HUES6 (cell line): ENCODE measurements around the gene FOXP2.

Experiments
- H3K27ac ChIP-seq: 2 replicates; pipeline ENCODE4 v1.7.0; 2013; ENCODE audit warnings: low read depth, mild to moderate bottlenecking, low read length, inconsistent platforms
- H3K27me3 ChIP-seq: 2 replicates; pipeline ENCODE4 v1.6.1; 2013; ENCODE audit warnings: low read length; ENCODE audit not compliant: control insufficient read depth, insufficient read depth
- H3K36me3 ChIP-seq: 2 replicates; pipeline ENCODE4 v1.6.1; 2013; ENCODE audit warnings: low read length; ENCODE audit not compliant: control insufficient read depth, insufficient read depth
- H3K4me1 ChIP-seq: 2 replicates; pipeline ENCODE4 v1.6.1; 2013; ENCODE audit warnings: low read length; ENCODE audit not compliant: control insufficient read depth, insufficient read depth
- H3K4me3 ChIP-seq: 2 replicates; pipeline ENCODE4 v1.5.1; 2013; ENCODE audit warnings: low read depth, low read length
- H3K9ac ChIP-seq: one replicate; pipeline ENCODE4 v1.6.1; 2013; ENCODE audit warnings: mild to moderate bottlenecking, low read length
- H3K9me3 ChIP-seq: 2 replicates; pipeline ENCODE4 v1.6.1; 2013; ENCODE audit warnings: low read depth, low read length; ENCODE audit not compliant: control insufficient read depth, insufficient read depth

Gene FOXP2

DNA sequence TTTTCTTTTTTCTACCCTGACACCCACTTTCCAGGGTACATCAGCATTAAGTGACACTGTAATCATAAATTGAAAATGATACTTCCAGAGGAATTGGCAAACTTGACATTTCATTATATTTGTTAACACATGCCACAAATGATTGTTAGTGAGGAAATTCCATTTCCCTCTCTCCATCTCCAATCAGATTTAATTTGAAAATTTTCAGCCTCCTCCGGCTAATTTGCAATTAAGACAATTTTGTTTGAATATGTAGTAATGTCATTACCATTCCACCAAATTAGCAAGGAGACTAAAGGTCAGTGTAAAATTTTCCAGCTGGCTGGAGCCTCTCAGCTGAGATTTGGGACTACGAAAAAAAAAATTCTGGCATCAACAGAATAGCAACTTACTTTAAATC is 242.7 kb downstream of the FOXP2 start:
- Histone ChIP-seq H3K9ac (no peak overlapping the region), H3K4me3 (no peak overlapping the region), H3K4me1 (peaks cover 48% of the 10 kb centered on the region), H3K27ac (no peak overlapping the region), H3K9me3 (no peaks in the 10 kb centered on the region), H3K27me3 (no peaks in the 10 kb centered on the region), H3K36me3 (no peaks in the 10 kb centered on the region)

DNA sequence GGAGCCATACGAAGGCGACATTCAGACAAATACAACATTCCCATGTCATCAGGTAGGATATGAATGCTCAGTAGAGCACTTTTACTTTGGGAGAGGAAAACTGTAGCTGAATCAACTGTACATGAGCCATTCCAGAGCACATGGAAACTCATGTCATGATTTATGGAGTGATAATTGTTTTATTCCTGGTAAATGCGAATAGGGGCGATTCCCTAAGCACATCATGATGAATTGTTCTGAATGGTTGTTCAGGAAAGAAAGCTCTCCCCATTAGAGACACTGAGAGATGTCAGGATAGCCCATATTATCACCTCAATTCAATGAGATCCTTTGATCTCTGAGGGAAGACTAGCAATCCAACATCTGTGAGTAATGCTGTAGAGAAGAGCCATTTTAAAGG is 243.6 kb downstream of the FOXP2 start:
- peaks cover 48% of the 10 kb centered on the region for H3K4me1 ChIP-seq
- no peak overlapping the region for H3K9ac ChIP-seq
- no peaks in the 10 kb centered on the region for H3K36me3 ChIP-seq
- no peak overlapping the region for H3K27ac ChIP-seq
- no peaks in the 10 kb centered on the region for H3K27me3 ChIP-seq
- H3K9me3 ChIP-seq: no peaks in the 10 kb centered on the region
- H3K4me3 ChIP-seq: no peak overlapping the region

DNA sequence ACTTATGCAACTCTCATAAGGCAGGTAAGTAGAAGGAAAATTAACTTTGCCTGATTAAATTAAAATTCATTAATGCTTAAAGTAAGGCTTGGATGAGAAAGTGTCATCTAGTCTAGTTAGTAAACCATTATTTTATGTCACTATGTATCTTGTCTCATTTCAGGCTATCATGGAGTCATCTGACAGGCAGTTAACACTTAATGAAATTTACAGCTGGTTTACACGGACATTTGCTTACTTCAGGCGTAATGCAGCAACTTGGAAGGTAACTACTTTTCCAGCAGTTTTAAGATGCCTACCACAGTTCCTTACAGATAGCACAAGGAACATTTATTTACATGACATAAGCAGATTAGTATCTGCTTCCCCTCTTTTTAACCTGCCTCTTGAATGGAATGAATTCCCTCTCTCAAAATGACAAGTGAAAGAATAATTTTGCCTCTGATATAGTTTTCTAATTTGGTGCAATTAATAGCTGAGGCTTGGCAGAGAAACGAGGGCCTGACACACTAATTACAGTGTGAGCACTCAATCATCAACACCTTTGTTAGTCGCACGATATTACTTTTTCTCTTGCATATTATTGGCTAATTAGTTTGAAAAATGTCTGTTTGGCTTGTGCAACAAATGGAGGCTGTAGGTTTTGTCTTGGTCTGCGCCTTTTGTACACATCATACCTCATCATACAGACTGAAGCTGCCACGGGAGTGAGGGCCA is 245.0 kb downstream of the FOXP2 start:
- H3K27ac ChIP-seq: no peak overlapping the region
- peaks cover 41% of the 10 kb centered on the region for H3K4me1 ChIP-seq
- H3K9me3 ChIP-seq: no peaks in the 10 kb centered on the region
- H3K27me3 ChIP-seq: no peaks in the 10 kb centered on the region
- H3K9ac ChIP-seq: no peak overlapping the region
- no peak overlapping the region for H3K4me3 ChIP-seq
- no peaks in the 10 kb centered on the region for H3K36me3 ChIP-seq

DNA sequence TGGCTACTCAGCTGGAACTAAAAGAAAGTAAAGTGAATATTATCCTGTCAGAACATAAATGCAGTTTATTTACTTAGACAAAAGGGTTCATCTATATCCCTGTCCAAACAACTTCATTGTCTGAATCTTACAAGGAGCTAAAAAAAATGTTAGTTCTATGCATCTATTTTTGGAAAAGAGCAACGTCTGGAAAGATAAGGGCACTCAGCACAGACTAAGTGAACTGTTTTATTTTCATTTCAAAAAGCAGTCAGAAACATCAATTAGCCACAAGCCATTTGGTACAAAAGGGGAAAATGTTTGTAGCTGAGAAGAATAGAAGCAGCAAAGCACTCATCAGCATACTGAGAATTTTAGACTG is 245.5 kb downstream of the FOXP2 start:
- Histone ChIP-seq H3K4me3 (no peak overlapping the region), H3K27ac (no peak overlapping the region), H3K9me3 (no peaks in the 10 kb centered on the region), H3K9ac (no peak overlapping the region), H3K4me1 (peaks cover 41% of the 10 kb centered on the region), H3K36me3 (no peaks in the 10 kb centered on the region), H3K27me3 (no peaks in the 10 kb centered on the region)

DNA sequence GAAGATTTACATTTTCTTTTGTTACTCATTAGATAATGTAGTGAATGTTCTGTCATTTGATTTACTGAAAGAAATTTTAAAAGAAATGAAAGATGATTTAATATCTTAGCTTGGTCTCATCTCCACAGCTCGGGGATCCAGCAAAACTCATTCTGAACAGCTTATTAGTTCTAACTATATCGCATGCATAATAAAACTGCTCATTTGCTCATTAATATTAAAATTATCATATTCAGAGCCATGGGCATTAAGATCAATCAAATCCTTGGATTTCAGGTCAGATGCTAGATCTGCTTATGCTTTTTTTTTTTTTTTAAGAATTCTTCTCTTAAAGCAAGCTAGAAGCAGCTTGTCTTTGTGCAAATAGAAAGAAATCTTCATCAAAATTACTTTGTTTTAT is 246.1 kb downstream of the FOXP2 start:
- Histone ChIP-seq H3K9me3 (no peaks in the 10 kb centered on the region), H3K4me1 (peaks cover 41% of the 10 kb centered on the region), H3K4me3 (no peak overlapping the region), H3K27ac (no peak overlapping the region), H3K9ac (no peak overlapping the region), H3K36me3 (no peaks in the 10 kb centered on the region), H3K27me3 (no peaks in the 10 kb centered on the region)

DNA sequence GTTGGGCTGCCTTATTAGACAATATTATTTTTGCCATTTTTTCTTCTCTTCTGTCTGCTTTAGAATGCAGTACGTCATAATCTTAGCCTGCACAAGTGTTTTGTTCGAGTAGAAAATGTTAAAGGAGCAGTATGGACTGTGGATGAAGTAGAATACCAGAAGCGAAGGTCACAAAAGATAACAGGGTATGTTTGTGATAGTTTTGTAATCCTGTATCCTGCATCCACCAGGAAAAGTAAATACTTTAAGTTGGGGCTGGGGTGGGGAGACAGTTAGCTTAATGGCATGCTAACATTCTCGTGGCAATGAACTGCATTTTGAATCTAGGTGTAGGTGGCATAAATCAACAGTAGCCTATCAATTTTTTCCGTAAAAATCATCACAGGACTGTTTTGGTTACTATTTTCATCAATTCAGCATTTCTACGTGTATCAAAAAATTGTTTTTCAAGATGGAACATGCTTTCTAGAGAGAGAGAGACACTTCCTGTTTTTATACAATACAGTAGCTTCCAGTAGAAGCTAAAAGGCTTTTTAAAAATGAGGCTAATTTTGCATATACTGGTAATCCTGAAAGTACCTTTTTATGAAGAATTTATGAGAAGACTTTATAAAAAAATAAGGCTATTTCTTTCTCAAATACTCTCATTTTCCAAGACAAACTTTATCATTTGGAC is 247.5 kb downstream of the FOXP2 start:
- Histone ChIP-seq H3K27me3 (no peaks in the 10 kb centered on the region), H3K36me3 (no peaks in the 10 kb centered on the region), H3K9me3 (no peaks in the 10 kb centered on the region), H3K4me1 (peaks cover 41% of the 10 kb centered on the region), H3K4me3 (no peak overlapping the region), H3K27ac (no peak overlapping the region), H3K9ac (no peak overlapping the region)

DNA sequence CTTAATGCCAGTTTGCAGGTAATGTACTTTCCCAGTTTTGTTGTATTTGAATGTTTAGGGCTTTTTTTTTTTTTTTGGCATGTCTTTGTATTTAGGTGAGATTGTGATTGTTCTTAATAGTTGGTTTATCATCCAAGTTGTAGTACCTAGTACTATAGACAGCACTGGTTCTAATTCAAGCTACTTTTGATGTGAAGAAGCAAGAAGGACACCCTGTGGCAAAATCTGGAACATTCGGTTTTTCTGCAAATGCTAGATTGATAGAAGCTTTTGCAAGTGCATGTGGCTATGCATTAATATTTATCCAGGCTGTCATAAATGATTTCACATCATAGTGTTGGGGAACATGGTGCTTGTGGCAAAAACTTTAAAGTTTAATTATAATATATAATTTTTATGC is 248.9 kb downstream of the FOXP2 start:
- H3K4me1 ChIP-seq: peaks cover 31% of the 10 kb centered on the region
- H3K4me3 ChIP-seq: no peak overlapping the region
- H3K36me3 ChIP-seq: no peaks in the 10 kb centered on the region
- no peak overlapping the region for H3K27ac ChIP-seq
- no peaks in the 10 kb centered on the region for H3K9me3 ChIP-seq
- no peak overlapping the region for H3K9ac ChIP-seq
- no peaks in the 10 kb centered on the region for H3K27me3 ChIP-seq

DNA sequence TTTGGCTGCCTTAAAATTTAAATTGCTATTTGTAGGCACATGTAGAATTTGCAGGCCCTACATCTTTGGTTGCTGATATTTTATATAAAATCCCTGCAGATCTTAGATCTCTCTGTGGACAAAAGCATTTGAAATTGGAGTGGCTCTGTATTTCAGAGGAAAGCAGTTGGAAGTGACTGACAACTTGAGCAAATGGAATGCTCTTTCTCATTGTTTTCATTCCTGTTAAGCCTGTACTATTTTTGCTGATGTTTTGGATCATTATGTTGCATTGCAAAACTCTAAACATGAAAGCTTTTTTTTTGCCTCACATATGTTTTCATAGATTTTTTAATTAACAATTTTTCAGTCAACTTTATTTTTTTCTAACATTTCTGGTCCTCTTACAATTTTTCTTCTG is 256.1 kb downstream of the FOXP2 start:
- Histone ChIP-seq H3K36me3 (no peaks in the 10 kb centered on the region), H3K27ac (no peak overlapping the region), H3K4me3 (no peak overlapping the region), H3K4me1 (no peaks in the 10 kb centered on the region), H3K9me3 (no peaks in the 10 kb centered on the region), H3K9ac (no peak overlapping the region), H3K27me3 (no peaks in the 10 kb centered on the region)

DNA sequence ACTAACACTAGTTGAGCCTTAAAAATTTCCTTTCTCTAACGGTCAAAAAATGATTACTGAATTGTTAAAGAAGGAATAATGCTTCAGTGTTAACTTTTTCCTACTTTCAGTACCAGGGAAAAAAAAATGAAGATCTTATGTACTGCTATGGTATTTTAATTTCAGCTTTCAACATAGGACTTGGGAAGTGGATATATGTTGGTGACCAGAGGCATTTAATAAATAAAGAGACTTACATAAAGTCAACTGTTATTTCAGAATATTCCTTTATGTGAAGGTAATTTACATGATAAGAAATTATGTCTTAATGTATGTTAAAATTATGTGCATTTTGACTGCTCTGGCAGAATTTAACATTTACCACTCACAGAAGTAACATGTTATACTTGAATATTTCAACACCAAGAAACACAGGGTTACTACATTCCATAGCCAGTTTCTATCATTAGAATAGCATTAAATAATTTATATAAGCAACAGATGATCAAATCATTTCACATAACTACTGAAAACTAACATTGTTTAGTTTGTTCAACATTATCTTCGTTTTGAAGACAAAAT is 257.0 kb downstream of the FOXP2 start:
- H3K27ac ChIP-seq: no peak overlapping the region
- no peaks in the 10 kb centered on the region for H3K4me1 ChIP-seq
- no peaks in the 10 kb centered on the region for H3K27me3 ChIP-seq
- H3K9ac ChIP-seq: no peak overlapping the region
- no peak overlapping the region for H3K4me3 ChIP-seq
- H3K36me3 ChIP-seq: no peaks in the 10 kb centered on the region
- H3K9me3 ChIP-seq: no peaks in the 10 kb centered on the region

DNA sequence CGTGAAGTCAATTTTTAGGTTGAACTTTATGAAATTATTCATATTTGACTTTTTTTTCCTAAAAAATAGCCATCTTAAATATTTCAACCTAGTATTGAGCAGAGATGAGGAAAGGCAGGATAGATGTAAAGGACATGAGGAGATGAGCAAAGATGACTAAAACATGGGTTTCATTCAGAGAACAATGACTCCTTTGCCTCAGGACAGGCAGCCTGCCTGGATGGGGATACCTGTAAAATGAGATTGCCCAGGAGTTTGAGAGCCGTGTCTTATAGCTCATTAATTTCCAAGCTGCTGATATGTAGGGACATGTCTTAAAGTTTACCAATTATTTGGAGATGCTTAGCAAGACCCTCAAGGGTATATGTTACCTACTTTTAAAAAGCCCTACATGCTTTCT is 263.5 kb downstream of the FOXP2 start:
- Histone ChIP-seq H3K27me3 (no peaks in the 10 kb centered on the region), H3K36me3 (no peaks in the 10 kb centered on the region), H3K9ac (no peak overlapping the region), H3K4me1 (no peaks in the 10 kb centered on the region), H3K4me3 (no peak overlapping the region), H3K27ac (no peak overlapping the region), H3K9me3 (no peaks in the 10 kb centered on the region)

DNA sequence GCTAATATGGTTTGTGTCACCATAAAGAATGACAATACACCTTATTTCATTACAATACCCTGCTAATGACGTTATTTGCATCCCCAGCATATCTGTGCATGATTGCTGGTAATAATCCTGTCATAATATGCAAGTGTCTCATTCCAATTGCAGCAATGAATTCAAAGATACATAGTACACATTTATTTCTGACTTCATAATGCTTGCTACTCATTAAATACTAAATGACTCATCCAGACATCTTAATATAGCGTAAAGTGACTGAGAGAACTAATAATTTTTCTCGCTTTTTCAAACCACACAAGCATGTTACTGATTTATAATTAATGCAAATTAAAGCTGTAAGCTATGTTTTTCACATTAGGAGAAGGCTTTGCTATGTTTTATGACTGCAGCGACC is 272.6 kb downstream of the FOXP2 start:
- Histone ChIP-seq H3K4me3 (no peak overlapping the region), H3K9ac (no peak overlapping the region), H3K27ac (no peak overlapping the region), H3K9me3 (no peaks in the 10 kb centered on the region), H3K4me1 (peaks cover 33% of the 10 kb centered on the region), H3K27me3 (no peaks in the 10 kb centered on the region), H3K36me3 (no peaks in the 10 kb centered on the region)
